Measurements from ENCODE around the gene ZNF217.

DNA sequence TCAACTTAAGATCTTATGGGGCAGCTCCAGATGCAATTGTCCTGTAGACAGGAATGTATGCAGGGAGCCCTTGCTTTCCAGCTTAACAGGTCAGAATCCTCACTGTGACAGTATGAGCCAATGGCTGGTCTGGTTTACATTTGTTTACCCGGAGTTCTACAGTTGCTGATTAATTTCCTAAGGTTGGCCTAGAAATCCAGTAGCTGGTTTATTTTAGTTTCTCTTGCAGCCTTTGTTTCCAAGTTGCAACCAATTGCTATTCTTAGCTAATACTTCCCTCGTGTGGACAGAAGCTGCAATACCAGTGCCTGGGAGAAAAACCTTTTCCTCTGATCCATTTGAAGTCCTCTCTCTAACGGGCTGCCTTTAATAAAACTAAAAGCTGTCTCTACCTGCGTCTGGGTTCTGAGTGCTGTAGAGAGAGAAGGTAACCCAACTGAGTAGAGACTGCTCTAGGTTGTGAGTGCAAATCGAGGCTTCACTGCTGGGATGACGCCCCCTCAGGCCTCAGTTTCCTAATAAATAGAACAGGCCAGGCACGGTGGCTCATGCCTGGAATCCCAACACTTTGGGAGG lies 45.9 kb downstream of the ZNF217 start:
- TF ChIP-seq, protein P1, sequence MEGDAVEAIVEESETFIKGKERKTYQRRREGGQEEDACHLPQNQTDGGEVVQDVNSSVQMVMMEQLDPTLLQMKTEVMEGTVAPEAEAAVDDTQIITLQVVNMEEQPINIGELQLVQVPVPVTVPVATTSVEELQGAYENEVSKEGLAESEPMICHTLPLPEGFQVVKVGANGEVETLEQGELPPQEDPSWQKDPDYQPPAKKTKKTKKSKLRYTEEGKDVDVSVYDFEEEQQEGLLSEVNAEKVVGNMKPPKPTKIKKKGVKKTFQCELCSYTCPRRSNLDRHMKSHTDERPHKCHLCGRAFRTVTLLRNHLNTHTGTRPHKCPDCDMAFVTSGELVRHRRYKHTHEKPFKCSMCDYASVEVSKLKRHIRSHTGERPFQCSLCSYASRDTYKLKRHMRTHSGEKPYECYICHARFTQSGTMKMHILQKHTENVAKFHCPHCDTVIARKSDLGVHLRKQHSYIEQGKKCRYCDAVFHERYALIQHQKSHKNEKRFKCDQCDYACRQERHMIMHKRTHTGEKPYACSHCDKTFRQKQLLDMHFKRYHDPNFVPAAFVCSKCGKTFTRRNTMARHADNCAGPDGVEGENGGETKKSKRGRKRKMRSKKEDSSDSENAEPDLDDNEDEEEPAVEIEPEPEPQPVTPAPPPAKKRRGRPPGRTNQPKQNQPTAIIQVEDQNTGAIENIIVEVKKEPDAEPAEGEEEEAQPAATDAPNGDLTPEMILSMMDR (IDR thresholded peaks at IDR 0.05), result peak; percentile 83 to 92 (median 86)
- no peak for TF ChIP-seq POLR2A (IDR thresholded peaks at IDR 0.05)

Data from right lobe of liver (tissue), 4 donors.